GM12892 (cell line): ENCODE results near the gene SIX5.

ENCODE experiments used
- POLR2A ChIP-seq: IDR thresholded peaks from 2 replicates; pipeline ENCODE4 v1.6.1; 2011; ENCODE audit warnings: low read depth, low read length, control low read depth
- POLR2AphosphoS5 ChIP-seq: IDR thresholded peaks from 2 replicates; pipeline ENCODE4 v1.6.1; 2011; ENCODE audit warnings: low read depth, low read length, control low read depth
- TAF1 ChIP-seq: IDR thresholded peaks from 2 replicates; pipeline ENCODE4 v1.6.1; 2011; ENCODE audit warnings: low read depth, mild to moderate bottlenecking, control low read depth, low read length, borderline replicate concordance

GRCh38 chr19:45767410-45767880 is 1.6 kb downstream of the SIX5 start:
- TF ChIP-seq POLR2AphosphoS5 (no peak), TAF1 (no peak), POLR2A (no peak)
